GM12873 (cell line): ENCODE results near the gene SLC35F3.
A peak's percentile ranks its signal among the peaks of the same experiment; 100 is the strongest.

Experiments used
- TF ChIP-seq, protein P1 (sequence below): IDR thresholded peaks from 2 replicates; pipeline ENCODE4 v1.5.1; 2012; ENCODE audit warnings: low read depth, mild to moderate bottlenecking, moderate library complexity, low read length, control low read depth; ENCODE audit not compliant: insufficient read depth; ENCODE audit errors: missing control alignments

The SLC35F3 gene

DNA sequence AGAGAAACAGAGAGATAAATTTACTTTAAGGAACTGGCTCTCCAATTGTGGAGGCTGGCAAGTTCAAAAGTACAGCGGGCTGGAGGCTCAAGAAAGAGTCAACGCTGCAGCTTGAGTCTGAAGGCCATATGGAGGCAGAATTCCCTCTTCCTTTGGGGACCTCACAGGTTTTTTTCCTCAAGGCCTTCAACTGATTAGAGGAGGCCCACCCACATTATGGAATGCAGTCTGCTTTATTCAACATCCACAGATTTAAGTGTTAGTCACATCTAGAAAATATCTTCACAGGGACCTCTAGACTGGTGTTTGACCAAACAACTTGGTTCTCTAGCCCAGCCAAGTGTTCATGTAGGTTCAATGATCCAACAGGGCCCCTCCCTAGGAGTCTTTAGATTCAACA, 117.8 kb downstream of the SLC35F3 start:
- TF ChIP-seq, protein P1, sequence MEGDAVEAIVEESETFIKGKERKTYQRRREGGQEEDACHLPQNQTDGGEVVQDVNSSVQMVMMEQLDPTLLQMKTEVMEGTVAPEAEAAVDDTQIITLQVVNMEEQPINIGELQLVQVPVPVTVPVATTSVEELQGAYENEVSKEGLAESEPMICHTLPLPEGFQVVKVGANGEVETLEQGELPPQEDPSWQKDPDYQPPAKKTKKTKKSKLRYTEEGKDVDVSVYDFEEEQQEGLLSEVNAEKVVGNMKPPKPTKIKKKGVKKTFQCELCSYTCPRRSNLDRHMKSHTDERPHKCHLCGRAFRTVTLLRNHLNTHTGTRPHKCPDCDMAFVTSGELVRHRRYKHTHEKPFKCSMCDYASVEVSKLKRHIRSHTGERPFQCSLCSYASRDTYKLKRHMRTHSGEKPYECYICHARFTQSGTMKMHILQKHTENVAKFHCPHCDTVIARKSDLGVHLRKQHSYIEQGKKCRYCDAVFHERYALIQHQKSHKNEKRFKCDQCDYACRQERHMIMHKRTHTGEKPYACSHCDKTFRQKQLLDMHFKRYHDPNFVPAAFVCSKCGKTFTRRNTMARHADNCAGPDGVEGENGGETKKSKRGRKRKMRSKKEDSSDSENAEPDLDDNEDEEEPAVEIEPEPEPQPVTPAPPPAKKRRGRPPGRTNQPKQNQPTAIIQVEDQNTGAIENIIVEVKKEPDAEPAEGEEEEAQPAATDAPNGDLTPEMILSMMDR = no peak

DNA sequence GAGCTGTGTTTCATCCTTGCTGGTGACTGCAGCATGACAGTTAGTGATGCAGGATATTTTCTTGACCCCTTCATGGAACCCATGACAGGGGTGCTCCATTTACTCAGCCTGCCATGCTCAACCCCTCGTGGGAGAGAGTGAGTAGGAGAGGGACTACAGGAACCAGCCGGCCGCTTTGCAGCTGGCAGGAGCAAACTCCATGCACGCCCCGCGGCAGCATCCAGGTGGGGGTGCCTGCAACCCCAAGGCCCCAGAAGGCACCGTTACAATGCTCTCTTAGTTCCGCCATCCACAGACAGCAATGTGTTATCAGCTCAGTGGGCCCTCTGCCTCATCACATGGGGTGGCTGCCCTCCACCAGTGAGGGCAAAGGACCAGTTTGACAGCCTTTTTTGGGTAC, 135.1 kb downstream of the SLC35F3 start:
- TF ChIP-seq, protein P1 = no peak

DNA sequence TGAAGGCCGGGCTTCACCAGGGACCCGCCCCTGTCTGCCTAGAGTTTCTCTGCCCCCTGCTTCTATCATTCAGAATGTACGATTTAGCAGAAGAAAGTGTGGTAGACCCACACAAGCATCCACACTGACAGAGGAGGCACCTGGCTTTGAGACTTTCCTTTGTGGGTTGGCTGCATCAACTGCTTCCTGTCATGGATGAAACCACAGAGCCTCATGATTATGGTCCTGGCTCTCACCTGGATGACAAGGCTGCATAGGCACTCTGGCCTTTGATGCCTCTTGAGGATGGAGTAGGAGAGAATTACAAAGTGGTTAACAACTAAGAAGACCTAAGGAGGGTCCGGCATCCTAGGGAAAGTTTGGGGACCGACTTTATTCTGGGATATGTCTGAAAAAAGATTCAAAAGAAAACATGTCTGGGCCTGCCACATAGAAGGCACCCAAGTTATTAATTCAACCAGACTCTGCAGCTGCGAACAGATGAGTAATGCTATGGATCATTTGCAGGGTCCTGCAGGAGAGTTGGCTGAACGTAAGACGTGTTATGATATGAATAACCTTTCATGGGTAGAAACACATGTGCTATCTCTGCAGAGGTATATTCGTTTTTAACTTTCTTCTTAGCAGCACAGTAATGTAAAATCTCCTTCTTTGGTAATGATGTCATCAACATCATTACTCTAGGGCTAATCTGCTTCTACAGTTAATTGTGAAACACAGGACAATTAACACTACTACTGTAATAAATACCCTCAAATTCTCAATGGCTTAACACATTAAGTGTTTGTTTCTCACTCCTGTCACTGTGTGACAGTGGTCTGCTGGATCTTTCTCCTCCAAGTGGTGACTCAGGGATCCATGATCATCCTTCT, 136.2 kb downstream of the SLC35F3 start:
- TF ChIP-seq, protein P1 = no peak

DNA sequence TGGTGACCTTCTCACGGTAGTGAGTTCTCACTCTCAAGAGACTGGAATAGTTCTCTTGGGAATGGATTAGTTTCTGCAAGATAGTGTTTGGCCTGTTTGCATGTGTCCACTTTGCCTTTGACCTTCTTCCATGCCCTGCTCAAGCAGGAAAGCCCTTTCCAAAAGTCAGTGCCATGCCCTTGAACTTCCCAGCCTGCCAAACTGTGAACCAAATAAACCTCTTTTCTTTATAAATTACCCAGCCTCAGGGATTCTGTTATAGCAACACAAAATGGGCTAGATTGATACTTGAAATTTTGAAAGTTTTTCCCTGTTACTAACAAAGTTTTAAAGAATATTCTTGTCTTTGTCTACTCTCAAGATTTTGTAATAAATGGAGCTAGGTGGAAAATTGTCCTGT, 139.6 kb downstream of the SLC35F3 start:
- TF ChIP-seq, protein P1 = no peak

DNA sequence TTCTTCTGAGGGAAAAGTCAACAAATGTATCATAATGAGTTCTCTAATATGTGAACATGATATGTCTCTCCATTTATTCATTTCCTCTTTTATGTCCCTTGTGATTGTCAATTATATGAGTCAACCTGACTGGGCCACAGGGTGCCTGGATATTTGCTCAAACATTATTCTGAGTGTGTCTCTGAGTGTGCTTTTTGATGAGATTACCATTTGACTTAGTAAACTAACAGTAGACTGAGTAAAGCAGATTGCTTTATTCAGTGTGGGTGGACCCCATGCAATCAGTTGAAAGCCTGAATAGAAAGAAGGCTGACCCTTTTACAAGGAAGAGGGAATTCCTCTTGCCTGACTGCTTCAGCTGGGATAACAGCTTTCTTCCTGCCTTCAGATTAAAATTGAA, 142.6 kb downstream of the SLC35F3 start:
- TF ChIP-seq, protein P1 = no peak

DNA sequence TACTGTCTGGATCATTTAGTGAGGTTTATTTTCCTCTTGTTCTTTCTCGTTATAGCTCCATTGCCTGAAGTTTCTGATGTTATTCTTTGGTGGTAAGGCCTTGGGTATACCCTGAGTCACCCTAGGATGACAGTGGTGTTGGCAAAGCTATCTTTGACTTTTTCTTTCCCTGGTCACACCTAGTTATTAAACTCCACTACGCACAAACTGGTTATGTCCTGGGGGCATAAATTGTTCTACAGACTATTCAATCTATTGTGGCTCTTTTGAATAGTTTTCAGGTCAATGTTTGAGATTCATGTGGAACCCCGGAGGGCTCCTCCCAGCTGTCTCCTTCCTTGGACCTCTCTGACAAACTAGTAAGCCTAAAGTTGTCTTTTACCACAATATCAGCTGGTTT, 157.7 kb downstream of the SLC35F3 start:
- TF ChIP-seq, protein P1 = no peak

DNA sequence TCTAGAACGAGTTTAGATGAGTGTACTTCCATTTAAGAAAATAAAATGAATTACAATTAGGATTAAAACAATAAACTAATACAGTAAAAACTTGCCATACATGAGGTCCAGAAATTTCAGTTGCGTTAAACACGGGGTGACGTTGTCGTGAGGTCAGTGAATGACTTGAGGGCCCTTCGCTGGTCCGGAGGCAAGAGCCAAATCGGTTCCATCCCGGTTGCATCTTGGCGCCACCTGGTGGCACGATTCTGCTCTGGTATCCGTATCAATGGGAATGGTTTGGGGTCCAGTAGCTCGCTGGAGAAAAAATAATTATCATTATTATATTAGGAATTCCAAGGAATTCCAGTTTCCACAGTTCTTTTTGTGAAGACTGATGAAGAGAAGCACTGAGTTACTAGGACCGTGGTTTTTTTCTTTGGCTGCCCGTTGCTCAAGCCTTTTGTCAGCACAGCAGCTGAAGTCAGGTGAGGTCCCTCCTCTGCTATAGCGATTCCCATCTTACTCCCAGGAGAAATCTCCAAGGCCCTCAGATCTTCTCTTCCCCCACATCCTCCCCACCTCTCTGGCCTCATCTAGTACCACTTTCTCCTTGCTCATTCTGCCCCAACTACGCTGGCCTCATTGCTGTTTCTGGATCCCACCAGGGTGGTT, 161.4 kb downstream of the SLC35F3 start:
- TF ChIP-seq, protein P1 = peak; percentile 81
